Immature natural killer cell (primary cell): ENCODE results near the gene CACNG3. TPM values are rescaled to one million over a fixed set of nuclear protein-coding genes. Genes with fewer than 3 reads are reported as not detected.
"Not testable (repeated sequence)": the region's sequence is repeated elsewhere in the genome, so short reads cannot be mapped to it uniquely, and the experiment has no call there.

Source experiments
- DNase-seq, 3 donors: peaks; one replicate each; pipeline ENCODE4 v3.0.0; 2022; ENCODE audit warnings: mixed read lengths in 1 of 3
- H3K27ac Mint-ChIP-seq, 6 donors: one replicate each; pipeline ENCODE4 v1.8.0; 2020; ENCODE audit warnings: mixed read lengths in 6 of 6, mild to moderate bottlenecking in 5 of 6, inconsistent platforms in 4 of 6, moderate library complexity in 3 of 6
- H3K27me3 Mint-ChIP-seq, 3 donors: one replicate each; pipeline ENCODE4 v1.8.0; 2020 to 2021; ENCODE audit warnings: low read depth in 3 of 3, mild to moderate bottlenecking in 3 of 3, mixed read lengths in 3 of 3, moderate library complexity in 3 of 3, inconsistent platforms in 1 of 3
- H3K36me3 Mint-ChIP-seq, 3 donors: one replicate each; pipeline ENCODE4 v1.8.0; 2020; ENCODE audit warnings: mixed read lengths in 3 of 3, inconsistent platforms in 2 of 3, mild to moderate bottlenecking in 2 of 3
- H3K4me1 Mint-ChIP-seq, 2 donors: one replicate each; pipeline ENCODE4 v1.8.0; 2020; ENCODE audit warnings: inconsistent platforms in 2 of 2, mild to moderate bottlenecking in 2 of 2, mixed read lengths in 2 of 2, moderate library complexity in 1 of 2
- H3K4me3 Mint-ChIP-seq, 5 donors: one replicate each; pipeline ENCODE4 v1.8.0; 2020; ENCODE audit warnings: mild to moderate bottlenecking in 5 of 5, mixed read lengths in 5 of 5, inconsistent platforms in 3 of 5, moderate library complexity in 3 of 5
- H3K9me3 Mint-ChIP-seq, 6 donors: one replicate each; pipeline ENCODE4 v1.8.0; 2020; ENCODE audit warnings: mild to moderate bottlenecking in 6 of 6, mixed read lengths in 6 of 6, inconsistent platforms in 4 of 6, moderate library complexity in 3 of 6
- polyA plus RNA-seq, 3 donors: library from polyadenylated mRNA; unstranded; fragments of 300-500 nt; fragmentation: Illumina TruSeq; gene quantifications; one replicate each; pipeline ENCODE4 v1.2.3, GENCODE V29; 2021

CACNG3 gene
- not detected for polyA plus RNA-seq

- peak; percentile 36 to 49 (median 38) for DNase-seq
- Mint-ChIP-seq H3K36me3 (no peaks in the 10 kb centered on the region), H3K4me3 (no peak within 1 kb of the TSS), H3K27me3 (peaks cover 10 to 33% (median 20%) of the 10 kb centered on the region in 3 donors), H3K9me3 (no peaks in the 10 kb centered on the region), H3K4me1 (no peaks in the 10 kb centered on the region), H3K27ac (no peak within 1 kb of the TSS)
These were observed at the start of gene CACNG3 for GRCh38 chr16:24255456-24256371. Gene CACNG3, plus strand, starts transcription at chr16:24256335. Its CDS starts 420 bp downstream, at chr16:24256755.

- H3K9me3 Mint-ChIP-seq = no peaks in the 10 kb centered on the region
- peaks cover 0 to 5% (median 0%) of the 10 kb centered on the region in 3 donors for H3K27me3 Mint-ChIP-seq
- H3K27ac Mint-ChIP-seq = no peak overlapping the region
- H3K4me1 Mint-ChIP-seq = peaks cover 0 to 3% of the 10 kb centered on the region in 2 donors
- H3K4me3 Mint-ChIP-seq = no peak overlapping the region
- H3K36me3 Mint-ChIP-seq = peaks cover 4 to 54% (median 19%) of the 10 kb centered on the region in 3 donors
- DNase-seq = no peak
These were observed 49.2 kb upstream of the CACNG3 start for GRCh38 chr16:24206926-24207325.

GRCh38 chr16:24208710-24209109 lies 47.4 kb upstream of the CACNG3 start:
- Mint-ChIP-seq H3K27me3 (peaks cover 0 to 5% (median 0%) of the 10 kb centered on the region in 3 donors), H3K4me1 (no peaks in the 10 kb centered on the region), H3K36me3 (peaks cover 4 to 49% (median 18%) of the 10 kb centered on the region in 3 donors)

DNA sequence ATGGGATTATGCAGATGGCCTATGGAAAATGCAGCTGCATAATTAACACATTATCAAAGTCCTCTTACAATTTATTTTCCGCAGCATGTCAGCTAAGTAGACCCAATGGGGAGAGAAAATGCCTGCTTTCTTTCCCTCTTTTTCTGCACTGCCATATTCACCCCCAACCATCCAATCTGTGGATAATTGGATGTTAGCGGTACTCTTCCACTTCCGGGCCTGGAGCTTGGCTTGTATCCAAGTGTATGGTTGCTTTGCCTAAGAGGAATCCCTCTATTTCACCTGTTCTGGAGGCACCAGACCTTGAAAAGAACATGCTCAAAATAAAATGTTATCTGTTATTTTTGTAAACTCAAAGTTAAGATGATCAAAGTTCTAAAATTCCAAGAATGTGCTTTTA lies 41.1 kb upstream of the CACNG3 start:
- H3K4me1 Mint-ChIP-seq = no peaks in the 10 kb centered on the region

More at GRCh38 chr16:24208710-24209109, 47.4 kb upstream of the CACNG3 start:
- no peak overlapping the region for H3K27ac Mint-ChIP-seq
- no peak for DNase-seq
- H3K9me3 Mint-ChIP-seq = no peaks in the 10 kb centered on the region
- no peak overlapping the region for H3K4me3 Mint-ChIP-seq

GRCh38 chr16:24216961-24217360 lies 39.2 kb upstream of the CACNG3 start:
- no peaks in the 10 kb centered on the region for H3K9me3 Mint-ChIP-seq
- DNase-seq = no peak
- H3K27me3 Mint-ChIP-seq = peaks cover 0 to 6% (median 3%) of the 10 kb centered on the region in 3 donors
- peaks cover 21 to 57% (median 29%) of the 10 kb centered on the region in 3 donors for H3K36me3 Mint-ChIP-seq
- H3K4me3 Mint-ChIP-seq = no peak overlapping the region
- H3K4me1 Mint-ChIP-seq = no peaks in the 10 kb centered on the region
- H3K27ac Mint-ChIP-seq = peak overlapping the region in 1 of 6 donors; percentile 4

More for the DNA sequence above, 41.1 kb upstream of the CACNG3 start:
- H3K36me3 Mint-ChIP-seq = peaks cover 15 to 50% (median 20%) of the 10 kb centered on the region in 3 donors
- peaks cover 0 to 8% (median 3%) of the 10 kb centered on the region in 3 donors for H3K27me3 Mint-ChIP-seq
- peak overlapping the region in 1 of 6 donors; percentile 49 for H3K27ac Mint-ChIP-seq
- no peak for DNase-seq
- no peak overlapping the region for H3K4me3 Mint-ChIP-seq
- H3K9me3 Mint-ChIP-seq = no peaks in the 10 kb centered on the region

- H3K9me3 Mint-ChIP-seq = no peaks in the 10 kb centered on the region
- H3K4me3 Mint-ChIP-seq = no peak overlapping the region
- DNase-seq = no peak
- H3K36me3 Mint-ChIP-seq = peaks cover 25 to 59% (median 29%) of the 10 kb centered on the region in 3 donors
- peaks cover 0 to 6% (median 3%) of the 10 kb centered on the region in 3 donors for H3K27me3 Mint-ChIP-seq
- H3K4me1 Mint-ChIP-seq = no peaks in the 10 kb centered on the region
- H3K27ac Mint-ChIP-seq = no peak overlapping the region
These were observed 38.7 kb upstream of the CACNG3 start for GRCh38 chr16:24217461-24217860.

GRCh38 chr16:24218299-24218698 lies 37.8 kb upstream of the CACNG3 start:
- Mint-ChIP-seq H3K36me3 (peaks cover 25 to 58% (median 27%) of the 10 kb centered on the region in 3 donors), H3K9me3 (no peaks in the 10 kb centered on the region), H3K4me3 (no peak overlapping the region), H3K27me3 (peaks cover 0 to 6% (median 6%) of the 10 kb centered on the region in 3 donors), H3K4me1 (no peaks in the 10 kb centered on the region), H3K27ac (peak overlapping the region in 1 of 6 donors; percentile 5)
- no peak for DNase-seq

DNA sequence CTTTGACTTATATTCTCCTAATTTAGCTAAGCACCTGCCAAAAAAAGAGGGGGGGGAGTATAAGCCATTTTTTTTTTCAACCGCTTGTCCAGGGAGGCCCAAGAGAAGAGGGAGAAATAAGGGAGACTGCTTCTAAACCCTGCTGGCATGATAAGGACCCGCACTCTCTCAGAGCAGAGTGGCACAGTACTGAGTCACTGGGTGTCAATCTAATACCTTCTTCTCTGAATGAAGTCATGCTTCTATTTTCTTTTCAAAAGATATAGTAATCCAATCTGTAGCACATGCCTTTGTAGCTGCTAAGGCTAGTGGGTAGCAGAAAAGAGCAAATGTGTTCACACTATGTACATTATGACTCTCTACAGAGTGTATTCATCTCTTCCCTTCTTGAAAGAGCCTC lies 34.9 kb upstream of the CACNG3 start:
- Mint-ChIP-seq H3K27ac (no peak overlapping the region), H3K4me1 (no peaks in the 10 kb centered on the region), H3K9me3 (no peaks in the 10 kb centered on the region), H3K4me3 (no peak overlapping the region), H3K27me3 (peaks cover 2 to 7% (median 6%) of the 10 kb centered on the region in 3 donors), H3K36me3 (peaks cover 13 to 44% (median 17%) of the 10 kb centered on the region in 3 donors)
- DNase-seq = no peak

- no peak for DNase-seq
- H3K4me1 Mint-ChIP-seq = no peaks in the 10 kb centered on the region
- H3K9me3 Mint-ChIP-seq = no peaks in the 10 kb centered on the region
- no peak overlapping the region for H3K27ac Mint-ChIP-seq
- H3K4me3 Mint-ChIP-seq = no peak overlapping the region
- H3K27me3 Mint-ChIP-seq = peaks cover 1 to 6% (median 3%) of the 10 kb centered on the region in 3 donors
- H3K36me3 Mint-ChIP-seq = no peaks in the 10 kb centered on the region
These were observed 27.6 kb upstream of the CACNG3 start for GRCh38 chr16:24228514-24228913.

DNA sequence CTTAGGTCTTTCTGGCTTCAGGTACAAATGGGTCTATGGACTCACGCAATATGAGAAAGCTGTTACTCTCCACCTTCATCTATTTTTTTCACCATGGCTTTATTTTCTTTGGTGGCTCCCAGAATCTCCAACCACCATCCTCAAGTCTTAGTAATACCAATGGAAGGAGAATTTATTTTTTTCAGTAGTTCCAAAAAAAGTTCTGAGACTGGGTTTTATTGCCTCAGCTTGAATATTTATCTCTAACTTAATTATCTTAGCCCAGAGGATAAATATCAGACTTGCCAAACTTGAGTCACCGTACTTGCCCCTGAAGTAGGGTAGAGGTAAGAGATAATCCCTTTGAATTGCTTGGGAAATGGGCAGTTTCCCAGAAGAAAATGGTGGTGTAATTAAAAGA lies 23.2 kb upstream of the CACNG3 start:
- H3K4me1 Mint-ChIP-seq = no peaks in the 10 kb centered on the region
- no peak overlapping the region for H3K27ac Mint-ChIP-seq
- peaks cover 4 to 15% (median 7%) of the 10 kb centered on the region in 3 donors for H3K27me3 Mint-ChIP-seq
- H3K4me3 Mint-ChIP-seq = no peak overlapping the region
- H3K36me3 Mint-ChIP-seq = peaks cover 0 to 6% (median 0%) of the 10 kb centered on the region in 3 donors
- no peak for DNase-seq
- H3K9me3 Mint-ChIP-seq = peaks cover 0 to 14% (median 6%) of the 10 kb centered on the region in 6 donors

- peaks cover 0 to 25% (median 6%) of the 10 kb centered on the region in 6 donors for H3K9me3 Mint-ChIP-seq
- H3K4me3 Mint-ChIP-seq = no peak overlapping the region
- DNase-seq = no peak
- no peak overlapping the region for H3K27ac Mint-ChIP-seq
- H3K36me3 Mint-ChIP-seq = peaks cover 0 to 6% (median 0%) of the 10 kb centered on the region in 3 donors
- peaks cover 10 to 18% (median 14%) of the 10 kb centered on the region in 3 donors for H3K27me3 Mint-ChIP-seq
- peaks cover 0 to 1% of the 10 kb centered on the region in 2 donors for H3K4me1 Mint-ChIP-seq
These were observed 21.4 kb upstream of the CACNG3 start for GRCh38 chr16:24234737-24235136.

DNA sequence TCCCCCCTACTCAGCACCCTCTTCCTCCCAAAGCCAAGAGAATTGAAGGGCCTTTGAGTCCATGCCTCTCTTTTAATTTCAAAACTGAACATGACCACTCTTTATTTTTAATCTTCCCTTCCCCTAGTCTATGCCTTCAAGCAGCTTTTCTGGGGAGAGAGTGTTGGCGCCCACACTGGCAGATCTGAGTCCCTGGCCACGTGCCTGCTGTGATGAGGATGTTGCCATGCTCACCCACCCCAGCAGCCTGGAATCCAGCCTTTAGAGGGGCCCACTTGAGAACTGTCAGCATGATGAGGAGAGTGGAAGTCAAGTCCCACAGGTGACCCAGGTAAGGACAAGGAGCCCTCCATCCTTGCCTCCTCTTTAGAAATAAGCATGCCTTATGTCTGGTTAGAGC lies 20.3 kb upstream of the CACNG3 start:
- DNase-seq = no peak
- Mint-ChIP-seq H3K27me3 (peaks cover 9 to 18% (median 10%) of the 10 kb centered on the region in 3 donors), H3K36me3 (peaks cover 0 to 6% (median 0%) of the 10 kb centered on the region in 3 donors), H3K4me3 (no peak overlapping the region), H3K4me1 (peaks cover 0 to 1% of the 10 kb centered on the region in 2 donors), H3K27ac (no peak overlapping the region), H3K9me3 (peaks cover 0 to 25% (median 6%) of the 10 kb centered on the region in 6 donors)

- not testable (repeated sequence) for DNase-seq, H3K4me1 Mint-ChIP-seq
- H3K27me3 Mint-ChIP-seq = peaks cover 8 to 18% (median 10%) of the 10 kb centered on the region in 3 donors
These were observed 17.3 kb upstream of the CACNG3 start for GRCh38 chr16:24238846-24239245.

More at GRCh38 chr16:24238846-24239245, 17.3 kb upstream of the CACNG3 start:
- peaks cover 0 to 25% (median 6%) of the 10 kb centered on the region in 6 donors for H3K9me3 Mint-ChIP-seq
- not testable (repeated sequence) for H3K27ac Mint-ChIP-seq, H3K36me3 Mint-ChIP-seq, H3K4me3 Mint-ChIP-seq
